GM19452 (cell line): ENCODE data around the gene VAV2.
A peak's percentile ranks its signal among the peaks of the same experiment; 100 is the strongest.

Experiments
- ATAC-seq: cut with Tn5 transposase; IDR thresholded peaks from one replicate; pipeline ENCODE4 v1.9.1; 2021; ENCODE audit not compliant: unreplicated experiment

Gene VAV2

GRCh38 chr9:133791069-133791468 lies 201.1 kb downstream of the VAV2 start:
- no peak for ATAC-seq

- no peak for ATAC-seq
These were observed 202.3 kb downstream of the VAV2 start for GRCh38 chr9:133789778-133790177.

- ATAC-seq = no peak
These were observed 203.1 kb downstream of the VAV2 start for GRCh38 chr9:133788819-133789717.

GRCh38 chr9:133788045-133788818 lies 203.9 kb downstream of the VAV2 start:
- ATAC-seq = no peak

GRCh38 chr9:133787754-133788025 lies 204.4 kb downstream of the VAV2 start:
- peak; percentile 51 for ATAC-seq

- no peak for ATAC-seq
These were observed 205.0 kb downstream of the VAV2 start for GRCh38 chr9:133786907-133787753.

GRCh38 chr9:133786371-133786753 lies 205.8 kb downstream of the VAV2 start:
- no peak for ATAC-seq

- ATAC-seq = no peak
These were observed 206.3 kb downstream of the VAV2 start for GRCh38 chr9:133785753-133786370.

- no peak for ATAC-seq
These were observed 207.2 kb downstream of the VAV2 start for GRCh38 chr9:133784731-133785561.

- no peak for ATAC-seq
These were observed 208.8 kb downstream of the VAV2 start for GRCh38 chr9:133783331-133783731.

- no peak for ATAC-seq
These were observed 209.7 kb downstream of the VAV2 start for GRCh38 chr9:133782157-133783130.

GRCh38 chr9:133781828-133782135 lies 210.3 kb downstream of the VAV2 start:
- ATAC-seq = no peak

GRCh38 chr9:133780962-133781827 lies 210.9 kb downstream of the VAV2 start:
- ATAC-seq = no peak

GRCh38 chr9:133780404-133780945 lies 211.6 kb downstream of the VAV2 start:
- no peak for ATAC-seq

- no peak for ATAC-seq
These were observed 212.4 kb downstream of the VAV2 start for GRCh38 chr9:133779516-133780403.

- no peak for ATAC-seq
These were observed 213.0 kb downstream of the VAV2 start for GRCh38 chr9:133779081-133779480.
